ENCODE results near the gene CNTNAP5. TPM values are rescaled to one million over a fixed set of nuclear protein-coding genes. Genes with fewer than 3 reads are reported as not detected.

CNTNAP5 gene
- not detected for total RNA-seq

GRCh38 chr2:124025171-124025580 is at the start of gene CNTNAP5:
TSS of gene CNTNAP5 (plus strand) at chr2:124025287. CDS start at chr2:124025651, 364 bp downstream.

